Endothelial cell of umbilical vein (primary cell): Measurements from ENCODE around the gene CLTC.

Experiments
- EZH2 ChIP-seq: IDR thresholded peaks from 2 replicates; pipeline ENCODE4 v1.6.1; 2012; ENCODE audit warnings: borderline replicate concordance, low read depth, mild to moderate bottlenecking, moderate library complexity, low read length, inconsistent platforms; ENCODE audit not compliant: severe bottlenecking
- POLR2A ChIP-seq: IDR thresholded peaks from 2 replicates; pipeline ENCODE4 v1.6.1; 2012; ENCODE audit warnings: low read depth, mild to moderate bottlenecking, control low read depth, low read length
- POLR2AphosphoS5 ChIP-seq: IDR thresholded peaks from 2 replicates; pipeline ENCODE4 v1.6.1; 2012; ENCODE audit warnings: low read depth, mild to moderate bottlenecking, control low read depth, low read length, moderate library complexity; ENCODE audit not compliant: insufficient read depth
- TF ChIP-seq, protein P1 (sequence below), 2 donors: IDR thresholded peaks; 1 replicate in 1 of 2; 2 replicates in 1 of 2; pipeline ENCODE4 v1.5.1; 2011; ENCODE audit warnings: low read length in 2 of 2, mild to moderate bottlenecking in 2 of 2, moderate library complexity in 2 of 2, control low read depth in 1 of 2, inconsistent platforms in 1 of 2, low read depth in 1 of 2; ENCODE audit not compliant: insufficient read depth in 1 of 2; ENCODE audit errors: extremely low read depth in 1 of 2
- TF ChIP-seq, protein P2 (sequence below): IDR thresholded peaks from 2 replicates; pipeline ENCODE4 v1.6.1; 2011; ENCODE audit not compliant: insufficient read depth, insufficient read length

DNA sequence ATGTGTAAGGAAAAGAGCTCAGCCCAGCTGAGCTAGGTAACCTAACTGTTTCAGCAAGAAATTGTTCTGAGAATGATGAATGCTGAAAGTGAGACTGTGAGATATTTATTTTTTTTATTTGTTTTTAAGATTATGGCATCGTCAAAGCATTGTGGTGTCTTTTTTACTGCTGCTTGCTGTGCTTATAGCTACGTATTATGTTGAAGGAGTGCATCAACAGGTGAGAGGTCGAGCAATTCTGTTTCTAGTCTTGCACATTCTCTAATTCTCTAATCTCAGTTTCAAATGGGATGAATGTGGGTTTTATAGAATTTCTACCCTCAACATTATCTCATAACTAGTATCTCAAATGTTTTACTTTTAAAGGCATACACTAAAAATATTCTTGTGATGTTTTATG is 117.6 kb downstream of the CLTC start:
- no peak for TF ChIP-seq POLR2AphosphoS5
- TF ChIP-seq, protein P1, sequence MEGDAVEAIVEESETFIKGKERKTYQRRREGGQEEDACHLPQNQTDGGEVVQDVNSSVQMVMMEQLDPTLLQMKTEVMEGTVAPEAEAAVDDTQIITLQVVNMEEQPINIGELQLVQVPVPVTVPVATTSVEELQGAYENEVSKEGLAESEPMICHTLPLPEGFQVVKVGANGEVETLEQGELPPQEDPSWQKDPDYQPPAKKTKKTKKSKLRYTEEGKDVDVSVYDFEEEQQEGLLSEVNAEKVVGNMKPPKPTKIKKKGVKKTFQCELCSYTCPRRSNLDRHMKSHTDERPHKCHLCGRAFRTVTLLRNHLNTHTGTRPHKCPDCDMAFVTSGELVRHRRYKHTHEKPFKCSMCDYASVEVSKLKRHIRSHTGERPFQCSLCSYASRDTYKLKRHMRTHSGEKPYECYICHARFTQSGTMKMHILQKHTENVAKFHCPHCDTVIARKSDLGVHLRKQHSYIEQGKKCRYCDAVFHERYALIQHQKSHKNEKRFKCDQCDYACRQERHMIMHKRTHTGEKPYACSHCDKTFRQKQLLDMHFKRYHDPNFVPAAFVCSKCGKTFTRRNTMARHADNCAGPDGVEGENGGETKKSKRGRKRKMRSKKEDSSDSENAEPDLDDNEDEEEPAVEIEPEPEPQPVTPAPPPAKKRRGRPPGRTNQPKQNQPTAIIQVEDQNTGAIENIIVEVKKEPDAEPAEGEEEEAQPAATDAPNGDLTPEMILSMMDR (IDR thresholded peaks at IDR 0.05; ENCODE audit: extremely low read depth in 1 of 2, insufficient read depth in 1 of 2, low read depth in 1 of 2, low read length in 2 of 2), result no peak
- no peak for TF ChIP-seq POLR2A
- no peak for TF ChIP-seq EZH2
- TF ChIP-seq, protein P2, sequence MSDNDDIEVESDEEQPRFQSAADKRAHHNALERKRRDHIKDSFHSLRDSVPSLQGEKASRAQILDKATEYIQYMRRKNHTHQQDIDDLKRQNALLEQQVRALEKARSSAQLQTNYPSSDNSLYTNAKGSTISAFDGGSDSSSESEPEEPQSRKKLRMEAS, result no peak
